Neural crest cell (in vitro differentiated cells): ENCODE results near the gene ATG2A. TPM values are rescaled to one million over a fixed set of nuclear protein-coding genes. Genes with fewer than 3 reads are reported as not detected.

Experiments
- DNase-seq: peaks from one replicate; pipeline ENCODE4 v3.0.0; 2021; ENCODE audit warnings: low read depth, mixed read lengths, low spot score
- H3K27ac Mint-ChIP-seq: one replicate; pipeline ENCODE4 v1.8.0; 2021; ENCODE audit warnings: mild to moderate bottlenecking, mixed read lengths; ENCODE audit not compliant: unreplicated experiment
- H3K27me3 Mint-ChIP-seq: 2 replicates; pipeline ENCODE4 v1.8.0; 2021; ENCODE audit warnings: low read depth, mild to moderate bottlenecking, mixed read lengths
- H3K36me3 Mint-ChIP-seq: 2 replicates; pipeline ENCODE4 v1.8.0; 2021; ENCODE audit warnings: low read depth, mild to moderate bottlenecking, mixed read lengths
- H3K4me1 Mint-ChIP-seq: 2 replicates; pipeline ENCODE4 v1.8.0; 2021; ENCODE audit warnings: mixed read lengths
- H3K4me3 Mint-ChIP-seq: one replicate; pipeline ENCODE4 v1.8.0; 2021; ENCODE audit warnings: mild to moderate bottlenecking, mixed read lengths
- H3K9me3 Mint-ChIP-seq: 2 replicates; pipeline ENCODE4 v1.8.0; 2021; ENCODE audit warnings: mixed read lengths
- CTCF ChIP-seq: fragments of 200-600 bp; sonication (generic); conservative IDR thresholded peaks from 2 replicates; pipeline ENCODE4 v1.5.0; 2021; ENCODE audit warnings: antibody characterized with exemption, mild to moderate bottlenecking
- total RNA-seq: library from RNA; stranded (reverse); gene quantifications from 2 replicates; pipeline ENCODE4 v1.2.1, GENCODE V29; 2021

The ATG2A gene
- total RNA-seq, 1 donor from 2014 or later = 24.8 TPM

DNA sequence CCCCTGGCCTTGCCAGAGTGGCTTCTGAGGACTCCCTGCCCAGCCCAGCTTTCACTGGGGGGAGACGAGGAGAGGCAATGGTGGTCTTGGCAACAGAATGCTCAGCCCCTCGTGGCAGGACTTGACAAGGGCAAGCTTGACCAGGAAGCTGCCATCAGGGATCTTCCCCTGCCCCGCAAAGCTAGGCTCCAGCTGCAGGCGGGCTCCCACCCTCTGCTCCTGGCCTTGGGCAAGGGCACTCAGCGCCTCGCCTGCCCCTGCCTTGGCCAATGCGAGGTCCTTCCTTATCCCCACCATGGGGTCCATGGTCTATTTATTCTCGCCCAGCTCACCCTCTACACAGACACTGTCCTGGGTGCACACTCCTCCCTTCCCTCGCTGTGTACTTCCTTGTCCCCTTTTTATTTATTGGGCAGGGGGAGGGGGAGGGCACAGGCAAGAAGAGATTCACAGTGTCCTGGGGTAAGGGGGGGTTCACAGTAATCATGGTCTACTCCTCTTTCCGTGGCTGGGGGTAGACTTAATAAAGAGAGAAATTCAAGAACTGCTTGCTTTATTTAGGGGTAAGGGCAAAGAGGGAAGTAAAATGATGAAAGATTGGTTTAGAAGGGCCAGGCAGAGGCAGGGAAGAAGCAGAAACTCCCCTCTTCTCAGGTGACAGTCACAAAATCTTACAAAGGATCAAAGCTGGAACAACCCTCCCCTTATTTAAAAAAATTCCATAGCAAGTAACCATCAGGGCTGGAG, 17.1 kb upstream of the ATG2A start:
- Mint-ChIP-seq H3K4me3 (no peak overlapping the region), H3K27me3 (no peaks in the 10 kb centered on the region), H3K4me1 (peaks cover 11% of the 10 kb centered on the region), H3K27ac (peak overlapping the region; percentile 72), H3K36me3 (no peaks in the 10 kb centered on the region), H3K9me3 (no peaks in the 10 kb centered on the region)
- DNase-seq = no peak
- no peak for TF ChIP-seq CTCF

GRCh38 chr11:64933213-64933934, 16.4 kb upstream of the ATG2A start:
- no peak overlapping the region for H3K4me3 Mint-ChIP-seq
- no peak for DNase-seq
- no peak for TF ChIP-seq CTCF
- no peak overlapping the region for H3K27ac Mint-ChIP-seq
- no peaks in the 10 kb centered on the region for H3K9me3 Mint-ChIP-seq
- no peaks in the 10 kb centered on the region for H3K27me3 Mint-ChIP-seq
- H3K36me3 Mint-ChIP-seq = no peaks in the 10 kb centered on the region
- H3K4me1 Mint-ChIP-seq = peaks cover 11% of the 10 kb centered on the region

GRCh38 chr11:64932324-64932723, 15.3 kb upstream of the ATG2A start:
- no peak for DNase-seq
- H3K4me1 Mint-ChIP-seq = peaks cover 11% of the 10 kb centered on the region
- no peaks in the 10 kb centered on the region for H3K36me3 Mint-ChIP-seq
- no peaks in the 10 kb centered on the region for H3K9me3 Mint-ChIP-seq
- no peak overlapping the region for H3K27ac Mint-ChIP-seq
- no peak overlapping the region for H3K4me3 Mint-ChIP-seq
- TF ChIP-seq CTCF = no peak
- no peaks in the 10 kb centered on the region for H3K27me3 Mint-ChIP-seq

GRCh38 chr11:64931290-64931689, 14.3 kb upstream of the ATG2A start:
- no peak for TF ChIP-seq CTCF
- Mint-ChIP-seq H3K27me3 (no peaks in the 10 kb centered on the region), H3K4me3 (no peak overlapping the region), H3K9me3 (no peaks in the 10 kb centered on the region), H3K36me3 (no peaks in the 10 kb centered on the region), H3K27ac (no peak overlapping the region), H3K4me1 (peaks cover 11% of the 10 kb centered on the region)
- DNase-seq = no peak

DNA sequence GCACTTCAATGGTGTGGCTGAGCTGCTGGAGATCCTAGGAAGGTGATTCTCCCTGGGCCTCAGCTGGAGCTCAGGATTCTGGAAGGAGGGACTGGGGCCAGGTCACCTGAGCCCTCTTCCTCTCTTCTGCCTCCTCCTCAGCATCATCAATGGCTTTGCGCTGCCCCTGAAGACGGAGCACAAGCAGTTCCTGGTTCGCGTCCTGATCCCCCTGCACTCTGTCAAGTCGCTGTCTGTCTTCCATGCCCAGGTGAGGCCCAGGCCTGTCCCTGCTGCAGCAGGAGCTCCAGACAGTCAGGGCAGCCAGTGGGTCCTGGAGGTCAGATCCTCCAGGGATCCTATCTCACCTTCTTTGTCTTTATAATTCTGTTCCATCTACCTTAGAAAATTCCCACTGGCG, 13.3 kb upstream of the ATG2A start:
- Mint-ChIP-seq H3K36me3 (no peaks in the 10 kb centered on the region), H3K27me3 (no peaks in the 10 kb centered on the region), H3K9me3 (no peaks in the 10 kb centered on the region), H3K4me3 (no peak overlapping the region), H3K27ac (no peak overlapping the region), H3K4me1 (peaks cover 5% of the 10 kb centered on the region)
- no peak for TF ChIP-seq CTCF
- DNase-seq = no peak
